Spinal cord (tissue), 10 donors: ENCODE results near the gene ATP6V0D1. TPM values are rescaled to one million over a fixed set of nuclear protein-coding genes. Genes with fewer than 3 reads are reported as not detected.
A peak's percentile ranks its signal among the peaks of the same experiment; 100 is the strongest.

ENCODE experiments used
- DNase-seq, 6 donors: peaks; one replicate each; pipeline versions ENCODE4 v3.0.0 to v3.0.0-alpha.2; 2013 to 2015; ENCODE audit warnings: low spot score in 6 of 6, low read depth in 4 of 6
- H3K27ac ChIP-seq: one replicate; pipeline ENCODE4 v1.5.1; 2013; ENCODE audit warnings: low read depth, low read length, control low read depth
- H3K27me3 ChIP-seq: one replicate; pipeline ENCODE4 v1.6.1; 2013; ENCODE audit warnings: low read length; ENCODE audit not compliant: control insufficient read depth, insufficient read depth
- H3K36me3 ChIP-seq: one replicate; pipeline ENCODE4 v1.6.1; 2013; ENCODE audit warnings: low read length; ENCODE audit not compliant: control insufficient read depth, insufficient read depth
- H3K4me1 ChIP-seq: one replicate; pipeline ENCODE4 v1.6.1; 2013; ENCODE audit warnings: low read length; ENCODE audit not compliant: control insufficient read depth, insufficient read depth
- H3K4me3 ChIP-seq: one replicate; pipeline ENCODE4 v1.5.1; 2013; ENCODE audit warnings: low read depth, low read length, control low read depth
- H3K9me3 ChIP-seq: one replicate; pipeline ENCODE4 v1.6.1; 2013; ENCODE audit warnings: low read length; ENCODE audit not compliant: control insufficient read depth, insufficient read depth
- WGBS: methylation state at CpG from one replicate; pipeline ENCODE4 v1.1.5; 2013; ENCODE audit warnings: missing lambda C conversion rate; ENCODE audit not compliant: insufficient coverage; 5-methylcytosine and 5-hydroxymethylcytosine counted together
- polyA plus RNA-seq, 2 donors: library from polyadenylated mRNA; unstranded; fragments of 120-200 nt; gene quantifications; one replicate each; pipeline ENCODE4 v1.2.1, GENCODE V29; 2013; ENCODE audit not compliant: insufficient read length in 2 of 2
- total RNA-seq, 2 donors: library from RNA; depleted of rRNA in 1 of 2; stranded (reverse); fragments of 120-200 nt in 1 of 2; fragments of >200 nt in 1 of 2; gene quantifications; one replicate each; pipeline versions ENCODE4 v1.2.3 to v1.2.4, GENCODE V29; 2013 to 2014
- donor health status: healthy.

The ATP6V0D1 gene
- total and polyA plus RNA-seq, 4 donors = 97.3 to 177 (median 144) TPM

DNA sequence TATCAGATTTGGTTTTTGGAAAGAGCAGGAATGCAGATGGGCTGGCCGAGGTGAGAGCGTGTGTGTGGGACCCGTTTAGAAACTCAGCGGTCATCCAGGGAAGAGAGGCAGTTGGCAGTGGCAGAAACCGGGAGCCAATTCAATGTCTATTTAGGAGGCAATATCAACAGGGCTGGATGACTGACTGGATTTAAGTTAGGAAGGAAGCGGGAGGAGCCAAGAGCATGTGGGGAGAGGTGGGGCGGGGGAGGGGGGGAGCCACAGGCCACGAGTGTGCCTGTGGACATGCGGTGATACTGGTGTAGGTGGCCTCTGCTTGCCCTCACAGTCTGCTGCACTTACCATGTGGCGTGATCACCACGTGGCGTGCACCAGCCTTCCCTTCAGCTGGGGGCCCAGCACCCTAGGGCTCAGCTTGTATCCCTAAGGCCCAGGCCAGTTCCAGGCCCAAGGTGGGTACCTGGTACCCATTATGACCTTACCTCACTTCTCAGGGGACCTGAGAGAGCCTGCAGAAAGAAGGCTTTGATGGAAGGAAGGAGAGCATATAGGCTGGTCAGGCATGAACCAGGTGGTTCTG is 76.9 kb downstream of the ATP6V0D1 start:
- 85% methylated on average over 12 of the region's 12 CpGs for WGBS
- H3K27me3 ChIP-seq = no peaks in the 10 kb centered on the region

DNA sequence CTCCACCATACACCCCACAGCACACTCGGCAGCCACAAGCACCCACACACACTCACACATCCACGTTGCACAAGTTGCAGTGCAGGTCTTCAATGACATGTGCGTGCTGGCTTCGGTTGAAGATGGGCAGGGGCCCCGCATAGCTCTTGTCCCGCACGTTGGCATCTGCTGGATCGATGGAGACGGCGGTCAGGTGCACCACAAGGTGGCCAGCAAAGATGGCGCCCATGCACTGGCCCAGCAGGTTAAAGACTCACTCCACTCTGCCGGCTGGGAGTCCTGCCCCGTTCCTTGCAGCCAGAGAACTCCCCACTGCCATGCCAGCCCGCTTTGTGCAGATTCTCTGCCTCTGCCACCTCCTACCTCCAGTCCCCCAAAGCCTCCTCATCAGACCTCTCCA is 80.1 kb downstream of the ATP6V0D1 start:
- DNase-seq = no peak
- Histone ChIP-seq H3K4me1 (peaks cover 56% of the 10 kb centered on the region), H3K27ac (no peak overlapping the region), H3K36me3 (peaks cover 28% of the 10 kb centered on the region), H3K4me3 (no peak overlapping the region), H3K27me3 (no peaks in the 10 kb centered on the region), H3K9me3 (no peaks in the 10 kb centered on the region)
- WGBS = 96% methylated on average over 14 of the region's 14 CpGs

More for the DNA sequence above, 76.9 kb downstream of the ATP6V0D1 start:
- Histone ChIP-seq H3K36me3 (peaks cover 29% of the 10 kb centered on the region), H3K4me3 (no peak overlapping the region), H3K9me3 (no peaks in the 10 kb centered on the region), H3K27ac (no peak overlapping the region), H3K4me1 (peaks cover 45% of the 10 kb centered on the region)
- DNase-seq = no peak

DNA sequence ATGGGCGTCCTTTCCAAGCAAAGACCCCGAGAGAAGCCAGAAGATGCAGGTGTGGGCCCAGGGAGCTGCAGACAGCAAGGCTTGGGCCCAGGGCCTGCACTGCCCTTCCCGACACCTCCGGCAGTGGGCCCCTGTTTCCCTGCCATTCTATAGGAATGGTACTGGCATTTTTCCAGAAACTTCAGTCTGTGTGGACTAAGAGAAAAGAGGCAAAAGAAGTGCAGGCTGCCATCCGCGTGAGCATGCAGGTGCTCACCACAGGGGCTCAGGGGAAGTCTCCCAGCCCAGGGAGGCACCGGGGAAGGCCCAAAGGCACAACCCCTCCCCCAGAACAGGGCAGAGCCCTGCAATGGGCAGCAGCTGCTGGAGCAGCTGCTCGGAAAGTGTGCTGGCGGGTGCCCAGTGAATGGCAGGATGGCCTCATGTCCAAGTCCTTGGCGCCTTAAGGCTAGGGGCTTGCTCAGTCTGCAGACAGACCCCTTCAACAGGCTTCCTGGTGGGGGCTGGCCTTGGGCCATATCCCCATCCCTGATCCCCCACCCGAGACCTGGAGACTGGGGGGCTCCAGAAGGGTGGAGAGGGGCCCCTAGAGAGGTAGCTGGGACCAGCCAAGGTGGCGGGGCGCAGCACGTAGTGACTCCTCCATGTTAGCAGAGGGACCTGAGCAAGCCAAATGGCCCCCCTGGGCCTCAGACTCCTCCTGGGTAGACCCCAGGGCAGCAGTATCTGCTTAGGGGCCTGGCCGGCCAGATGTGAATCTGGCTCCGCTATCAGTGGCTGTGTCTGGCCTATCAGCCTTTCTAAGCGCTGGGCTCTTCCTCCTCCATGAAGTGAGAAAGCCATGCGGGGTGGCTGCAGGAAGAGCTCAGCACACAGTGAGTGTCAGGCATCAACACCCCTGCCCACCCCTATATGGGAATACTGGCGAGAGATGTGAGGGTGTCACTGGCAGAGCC is 80.9 kb downstream of the ATP6V0D1 start:
- WGBS = 45% methylated on average over 17 of the region's 19 CpGs
- Histone ChIP-seq H3K4me3 (no peak overlapping the region), H3K36me3 (peaks cover 27% of the 10 kb centered on the region), H3K27me3 (peaks cover 4% of the 10 kb centered on the region), H3K27ac (peak overlapping the region; percentile 40), H3K9me3 (no peaks in the 10 kb centered on the region), H3K4me1 (peaks cover 63% of the 10 kb centered on the region)
- DNase-seq = peak in 2 of 6 donors; percentile 55 to 74

DNA sequence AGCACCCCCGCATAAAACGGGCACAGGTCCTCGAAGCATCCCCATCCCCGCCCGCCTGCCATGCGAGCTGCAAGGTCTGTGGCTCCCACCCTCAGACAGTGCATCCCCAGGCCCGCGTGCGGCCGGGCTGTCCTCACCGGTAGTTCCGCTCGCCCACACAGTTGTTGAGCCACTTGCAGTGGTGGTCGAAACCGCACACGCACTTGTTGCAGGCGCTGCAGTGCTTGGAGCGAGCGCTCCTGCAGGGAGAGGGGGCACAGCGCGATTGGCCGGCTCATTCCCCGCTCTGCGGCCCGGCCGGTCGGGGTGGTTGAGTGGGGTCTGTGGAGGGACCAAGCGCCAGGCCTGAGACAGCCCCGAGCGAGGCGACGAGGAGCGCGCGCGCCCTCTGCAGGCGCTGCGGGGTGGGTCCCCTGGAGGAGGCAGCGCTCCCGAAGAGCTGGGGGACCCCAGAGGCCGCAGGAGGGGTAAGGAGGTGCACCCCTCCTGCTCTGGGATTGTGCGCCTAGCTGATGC is 81.7 kb downstream of the ATP6V0D1 start:
- peaks cover 67% of the 10 kb centered on the region for H3K4me1 ChIP-seq
- peak in 2 of 6 donors; percentile 77 to 80 for DNase-seq
- H3K27me3 ChIP-seq = peaks cover 7% of the 10 kb centered on the region
- 24% methylated on average over 42 of the region's 42 CpGs for WGBS
- H3K4me3 ChIP-seq = no peak overlapping the region
- no peaks in the 10 kb centered on the region for H3K9me3 ChIP-seq
- peak overlapping the region; percentile 40 for H3K27ac ChIP-seq
- H3K36me3 ChIP-seq = peaks cover 23% of the 10 kb centered on the region

DNA sequence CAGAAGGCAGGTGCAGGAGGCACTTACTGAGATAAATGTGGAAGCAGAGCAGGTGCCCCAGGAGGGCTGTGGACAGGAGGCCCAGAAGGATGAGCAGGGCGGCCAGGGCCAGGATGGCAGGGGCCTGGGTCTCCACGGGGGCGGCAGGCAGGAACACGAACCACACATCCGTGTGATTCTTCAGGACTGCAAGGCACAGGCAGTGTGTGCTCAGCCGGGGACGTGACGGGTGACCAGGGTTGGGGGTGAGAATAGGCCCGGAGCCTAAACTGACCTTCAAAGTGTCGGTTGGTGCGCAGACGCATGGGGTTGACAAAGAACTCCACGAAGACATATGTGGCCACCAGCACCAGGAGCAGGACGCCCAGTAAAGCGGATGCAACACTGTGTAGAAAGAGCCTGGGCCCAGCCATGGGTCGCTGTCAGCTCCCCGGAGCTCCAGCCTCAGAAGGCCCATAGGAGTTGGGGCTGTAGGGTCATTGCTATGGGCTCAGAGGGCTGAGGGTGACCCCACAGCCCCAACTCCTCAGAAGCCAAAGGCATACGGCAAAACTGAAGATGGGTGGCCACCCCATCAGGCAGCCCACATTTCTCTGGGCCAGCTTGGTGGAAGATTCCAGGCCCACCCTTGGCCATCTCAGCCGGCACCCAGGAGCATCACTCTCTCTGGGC is 82.3 kb downstream of the ATP6V0D1 start:
- Histone ChIP-seq H3K9me3 (no peaks in the 10 kb centered on the region), H3K27me3 (peaks cover 10% of the 10 kb centered on the region), H3K4me3 (no peak overlapping the region), H3K27ac (no peak overlapping the region), H3K4me1 (peaks cover 71% of the 10 kb centered on the region), H3K36me3 (peaks cover 17% of the 10 kb centered on the region)
- WGBS = 92% methylated on average over 18 of the region's 19 CpGs
- DNase-seq = no peak

DNA sequence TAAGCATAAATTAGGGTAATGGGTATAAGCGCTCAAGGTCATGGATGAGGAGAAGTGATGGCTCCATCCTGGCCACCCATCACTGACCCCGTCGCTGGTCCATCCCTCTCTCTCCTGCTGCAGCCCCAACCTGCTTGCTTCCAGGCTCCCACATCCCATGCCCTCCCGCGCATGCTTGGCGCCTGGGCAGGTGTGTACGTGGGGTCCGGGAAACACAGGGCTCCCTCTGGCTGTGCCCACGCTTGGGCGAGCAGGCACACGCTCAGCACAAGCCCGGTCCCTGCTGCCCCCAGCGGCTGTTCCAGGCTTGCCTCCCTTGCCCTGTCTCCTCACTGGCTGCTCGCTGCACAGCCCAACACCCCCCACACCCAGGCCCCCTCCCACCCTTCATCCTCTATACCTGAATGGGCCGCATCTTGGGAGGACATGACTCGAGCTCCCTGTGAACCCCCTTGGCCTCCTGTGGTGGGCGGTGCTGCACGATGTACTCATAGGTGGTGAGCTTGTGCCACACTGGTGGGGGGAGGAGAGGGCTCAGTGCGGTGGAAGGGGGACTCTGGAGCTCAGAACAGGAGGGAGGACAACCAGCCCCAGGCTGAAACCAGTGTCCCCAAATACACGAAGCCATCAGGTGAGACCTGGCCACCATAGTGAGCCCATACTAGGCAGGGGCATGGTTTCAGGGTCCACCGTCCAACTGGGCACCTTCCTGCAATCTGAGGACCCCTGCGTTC is 83.0 kb downstream of the ATP6V0D1 start:
- DNase-seq = no peak
- peaks cover 75% of the 10 kb centered on the region for H3K4me1 ChIP-seq
- 84% methylated on average over 22 of the region's 22 CpGs for WGBS
- no peak overlapping the region for H3K27ac ChIP-seq
- H3K9me3 ChIP-seq = no peaks in the 10 kb centered on the region
- H3K27me3 ChIP-seq = peaks cover 10% of the 10 kb centered on the region
- H3K4me3 ChIP-seq = no peak overlapping the region
- peaks cover 18% of the 10 kb centered on the region for H3K36me3 ChIP-seq

DNA sequence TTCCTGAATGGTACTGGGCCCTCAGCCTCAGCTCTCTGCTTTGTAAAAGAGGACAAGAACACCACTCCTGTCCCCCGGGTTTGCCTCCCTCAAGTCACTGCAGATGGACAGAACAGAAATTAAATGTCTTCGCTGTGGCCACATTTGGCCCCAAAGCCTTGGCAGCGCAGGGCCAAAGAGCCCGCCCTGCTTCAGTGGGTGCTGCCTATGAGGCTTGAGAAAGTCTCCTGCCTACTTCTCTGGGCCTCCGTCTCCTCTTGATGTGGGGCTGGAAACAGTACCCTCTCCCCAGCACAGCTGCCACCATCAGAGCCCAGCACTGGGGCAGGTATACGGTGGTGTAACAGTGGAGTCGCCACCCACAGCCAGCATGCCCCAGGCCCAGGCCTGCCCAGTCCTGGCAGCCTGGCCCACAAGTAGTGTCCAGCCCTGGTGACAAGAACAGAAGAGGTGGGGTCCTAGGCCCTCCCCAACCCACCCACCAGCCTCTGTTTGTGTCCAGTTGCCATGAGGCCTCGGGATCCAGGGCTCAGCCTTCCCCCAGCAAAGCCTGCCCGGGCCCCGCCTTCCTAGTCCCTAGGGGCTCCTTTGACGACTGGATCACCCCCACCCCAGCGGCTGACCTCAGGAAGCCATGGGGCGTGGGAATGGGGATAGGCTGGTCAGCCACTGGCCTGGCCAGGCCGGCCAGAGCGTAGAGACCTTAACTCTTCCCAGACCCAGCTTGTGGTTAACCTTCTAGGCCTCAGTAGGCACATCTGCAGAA is 83.7 kb downstream of the ATP6V0D1 start:
- Histone ChIP-seq H3K27ac (peak overlapping the region; percentile 58), H3K36me3 (peaks cover 22% of the 10 kb centered on the region), H3K27me3 (peaks cover 10% of the 10 kb centered on the region), H3K4me3 (no peak overlapping the region), H3K9me3 (no peaks in the 10 kb centered on the region), H3K4me1 (peaks cover 82% of the 10 kb centered on the region)
- 66% methylated on average over 8 of the region's 15 CpGs for WGBS
- peak in 1 of 6 donors; percentile 16 for DNase-seq

DNA sequence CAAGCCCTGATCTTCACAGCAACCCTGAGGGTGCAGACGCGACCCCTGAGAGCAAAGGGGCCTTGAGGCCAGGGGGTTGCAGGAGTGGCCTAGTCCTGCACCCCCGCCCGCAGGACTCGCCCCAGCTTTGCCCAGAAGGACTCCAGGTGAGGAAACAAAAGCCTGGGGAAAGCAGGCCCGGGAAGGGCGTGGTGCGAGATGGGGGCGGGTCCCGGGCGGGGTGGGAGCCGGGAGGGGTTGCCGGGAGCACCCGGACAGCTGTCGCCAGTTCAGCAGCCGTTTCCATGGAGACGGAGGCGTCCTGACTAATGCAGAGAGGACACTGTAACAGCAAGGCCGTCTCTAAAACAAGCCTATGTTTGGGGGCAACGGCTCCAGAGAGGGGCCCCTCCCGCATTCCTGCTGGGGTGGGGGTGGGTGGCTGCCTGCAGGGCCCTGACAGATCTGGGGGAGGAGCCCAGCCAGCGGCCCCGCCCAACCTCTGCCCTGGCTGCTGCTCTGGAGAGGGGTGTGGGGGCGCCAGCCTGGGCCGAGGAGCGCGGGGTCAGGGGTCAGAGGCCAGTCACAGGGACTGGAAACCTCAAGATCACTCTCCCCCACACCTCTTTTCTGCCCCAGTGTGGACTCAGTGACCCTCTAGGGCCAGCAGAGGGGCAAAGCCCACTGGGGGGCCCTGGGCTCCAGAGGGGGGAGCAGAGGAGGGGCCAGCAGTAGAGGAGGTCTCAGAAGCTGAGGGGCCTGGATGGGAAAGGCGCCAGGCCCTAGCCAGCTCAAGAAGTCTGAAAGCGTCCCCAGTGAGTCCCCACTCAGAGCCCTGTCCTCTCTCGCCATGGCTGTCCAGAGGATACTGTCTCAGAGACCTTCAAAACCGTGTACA is 84.6 kb downstream of the ATP6V0D1 start:
- peak in 3 of 6 donors; percentile 74 to 91 (median 90) for DNase-seq
- H3K27me3 ChIP-seq = peaks cover 10% of the 10 kb centered on the region
- no peak overlapping the region for H3K4me3 ChIP-seq
- peak overlapping the region; percentile 58 for H3K27ac ChIP-seq
- peaks cover 25% of the 10 kb centered on the region for H3K36me3 ChIP-seq
- H3K9me3 ChIP-seq = no peaks in the 10 kb centered on the region
- 19% methylated on average over 29 of the region's 31 CpGs for WGBS
- H3K4me1 ChIP-seq = peaks cover 90% of the 10 kb centered on the region
